ENCODE measurements around the gene MAZ. TPM values are rescaled to one million over a fixed set of nuclear protein-coding genes. Genes with fewer than 3 reads are reported as not detected.

The MAZ gene
- polyA plus RNA-seq, 1 of the 3 experiments (the other 2 are of a cell fraction) = 163 TPM

GRCh38 chr16:29821643-29822115 is 15.3 kb downstream of the MAZ start:
- WGBS (ENCODE audit: low lambda C conversion rate) = 47% methylated on average over 4 of the region's 7 CpGs
- no peak for DNase-seq
- POLR2A ChIA-PET = interaction anchor here (0.8 kb wide), 1 partner anchor 27 kb away, joined by 3 read pairs; no protein-coding TSS in a partner anchor

More at GRCh38 chr16:29821643-29822115, 15.3 kb downstream of the MAZ start:
- Histone ChIP-seq H3K9ac (peak overlapping the region; percentile 72), H3K36me3 (replicated peaks in 1 of 2; ENCODE audit: control insufficient read depth in 1 of 2, insufficient read depth in 2 of 2, low read length in 1 of 2) (peaks cover 6 to 19% of the 10 kb centered on the region in 2 experiments), H3K79me2 (ENCODE audit: insufficient read depth) (peaks cover 86% of the 10 kb centered on the region), H4K20me1 (ENCODE audit: insufficient read depth) (no peaks in the 10 kb centered on the region), H2AFZ (ENCODE audit: low read depth) (no peak overlapping the region), H3K27me3 (ENCODE audit: insufficient read depth) (no peaks in the 10 kb centered on the region), H3K9me3 (no peaks in the 10 kb centered on the region), H3K9me2 (no peaks in the 10 kb centered on the region), H3K4me3 (ENCODE audit: low read depth in 2 of 2, low read length in 1 of 2) (peak overlapping the region; percentile 59 to 93; a peak in 3 of 4 replicates), H3K4me1 (ENCODE audit: control insufficient read depth in 1 of 2, insufficient read depth in 2 of 2, low read depth in 1 of 2, low read length in 1 of 2) (peaks cover 36 to 41% of the 10 kb centered on the region in 2 experiments; a peak in 3 of 4 replicates), H3K4me2 (peak overlapping the region; percentile 86), H3K27ac (ENCODE audit: low read depth in 2 of 2, low read length in 1 of 2) (peak overlapping the region; percentile 44 to 97), H3F3A (replicated peaks; ENCODE audit: insufficient read depth) (peaks cover 58% of the 10 kb centered on the region)
- TF ChIP-seq REST (IDR thresholded peaks at IDR 0.05; ENCODE audit: low read depth, low read length) (0 out of 2 replicates have a peak, but pooled peaks have one; percentile 5), PBX3 (IDR thresholded peaks at IDR 0.05) (no peak), FOSL2 (IDR thresholded peaks at IDR 0.05; ENCODE audit: borderline replicate concordance, low read depth) (peak; percentile 61; the same call in 1 of the 2 replicates), JUND (IDR thresholded peaks at IDR 0.05) (peak; percentile 50; the same call in 1 of the 2 replicates), EP300 (IDR thresholded peaks at IDR 0.05; ENCODE audit: borderline replicate concordance in 1 of 2, low read depth in 1 of 2, low read length in 1 of 2) (0 out of 4 replicates have a peak, but pooled peaks of 1 of the 2 experiments have one; percentile 5), SIN3A (IDR thresholded peaks at IDR 0.05; ENCODE audit: borderline replicate concordance, low read depth, low read length) (0 out of 2 replicates have a peak, but pooled peaks have one; percentile 41), RAD21 (IDR thresholded peaks at IDR 0.05; ENCODE audit: low read length) (no peak), TCF12 (IDR thresholded peaks at IDR 0.05) (0 out of 2 replicates have a peak, but pooled peaks have one; percentile 47), MAX (IDR thresholded peaks at IDR 0.05; ENCODE audit: low read depth) (0 out of 2 replicates have a peak, but pooled peaks have one; percentile 30)
- CTCF ChIA-PET = interaction anchor here (1.0 to 14.0 kb wide), 2 partner anchors 25 to 229 kb away, joined by 3 to 129 read pairs; no protein-coding TSS in a partner anchor
